ENCODE results near the gene HOXA13. TPM values are rescaled to one million over a fixed set of nuclear protein-coding genes. Genes with fewer than 3 reads are reported as not detected.

The HOXA13 gene
- total and polyA plus RNA-seq, 2 experiments from 2014 or later: not detected

DNA sequence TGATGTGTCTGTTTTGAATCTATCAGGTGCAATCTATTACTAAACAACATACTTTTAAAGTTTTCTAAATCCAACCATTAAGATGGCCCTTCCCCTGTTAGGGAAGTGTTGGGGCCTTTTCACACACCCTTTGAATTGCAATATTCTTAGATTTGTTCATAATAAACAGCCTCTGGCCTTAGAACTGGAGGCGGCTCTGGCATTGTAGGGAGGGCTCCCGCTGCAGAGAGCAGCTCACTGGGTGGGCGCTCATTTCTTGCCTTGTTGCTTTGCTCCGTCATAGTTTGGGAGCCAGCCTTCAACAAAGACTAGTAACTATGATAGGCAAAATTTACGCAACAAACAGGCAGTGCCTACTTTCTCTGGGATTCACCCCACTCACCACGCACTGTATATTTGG, 21.5 kb downstream of the HOXA13 start:
- Mint-ChIP-seq H3K27ac (no peak overlapping the region), H3K9me3 (peaks cover 7% of the 10 kb centered on the region; the same call in 1 of the 3 replicates), H3K27me3 (ENCODE audit: insufficient read depth, low read depth, poor library complexity) (peaks cover 96% of the 10 kb centered on the region), H3K36me3 (ENCODE audit: low read depth) (no peaks in the 10 kb centered on the region), H3K4me1 (peaks cover 22% of the 10 kb centered on the region), H3K4me3 (no peak overlapping the region)
- no peak overlapping the region for H2AFZ ChIP-seq
- H4K20me1 ChIP-seq (replicated peaks; ENCODE audit: insufficient read depth): peaks cover 63% of the 10 kb centered on the region
- H3K36me3 ChIP-seq (ENCODE audit: insufficient read depth): no peaks in the 10 kb centered on the region
- H3F3A ChIP-seq (replicated peaks; ENCODE audit: low read depth): peaks cover 39% of the 10 kb centered on the region
- H3K4me2 ChIP-seq: no peak overlapping the region
- H3K4me1 ChIP-seq (ENCODE audit: insufficient read depth): peaks cover 36% of the 10 kb centered on the region
- TF ChIP-seq ZNF331 (CRISPR knock-in tag; IDR thresholded peaks at IDR 0.05; ENCODE audit: low read depth) (no peak), EZH2 (IDR thresholded peaks at IDR 0.05; ENCODE audit: low read depth, unreplicated experiment) (peak; percentile 20), POLR2AphosphoS5 (IDR thresholded peaks at IDR 0.05; ENCODE audit: low read depth) (no peak)
- H3K27ac ChIP-seq (ENCODE audit: low read depth): no peak overlapping the region
- H3K79me2 ChIP-seq (replicated peaks; ENCODE audit: insufficient read depth): no peaks in the 10 kb centered on the region
- no peaks in the 10 kb centered on the region for H3K9me2 ChIP-seq (ENCODE audit: insufficient read depth)
- DNase-seq (ENCODE audit: low spot score) (no peak), ATAC-seq (no peak)
- H3K4me3 ChIP-seq: no peak overlapping the region
- peaks cover 100% of the 10 kb centered on the region for H3K27me3 ChIP-seq (ENCODE audit: insufficient read depth)

DNA sequence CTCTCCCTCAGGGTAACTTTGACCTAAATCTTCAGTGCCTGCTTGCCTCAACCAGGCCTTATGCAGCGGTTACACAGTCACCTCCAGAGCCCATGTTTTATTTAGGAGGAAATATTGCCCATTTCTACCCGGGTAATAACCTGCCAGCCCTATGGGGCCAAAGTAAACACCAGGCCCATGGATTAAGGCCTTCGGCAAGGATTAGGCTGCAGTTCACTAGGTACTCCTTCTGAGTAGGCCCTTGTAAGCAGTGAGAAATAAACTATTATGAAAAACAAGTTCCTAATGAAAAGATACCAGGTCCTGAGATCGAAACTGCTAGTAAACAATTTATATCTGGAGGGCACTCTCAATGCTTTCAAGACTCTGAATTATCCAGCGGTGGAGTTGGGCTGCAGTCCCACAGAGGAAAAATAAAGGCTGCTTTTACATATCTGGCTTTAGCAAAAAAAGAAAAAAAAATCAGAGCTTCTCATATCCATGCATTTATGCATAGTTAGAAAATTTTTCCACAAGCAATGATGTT, 22.0 kb downstream of the HOXA13 start:
- Histone ChIP-seq H3K4me2 (no peak overlapping the region), H2AFZ (no peak overlapping the region), H3K27me3 (ENCODE audit: insufficient read depth) (peaks cover 100% of the 10 kb centered on the region), H3K9me2 (ENCODE audit: insufficient read depth) (no peaks in the 10 kb centered on the region), H3K27ac (ENCODE audit: low read depth) (no peak overlapping the region), H3K4me1 (ENCODE audit: insufficient read depth) (peaks cover 34% of the 10 kb centered on the region), H4K20me1 (replicated peaks; ENCODE audit: insufficient read depth) (peaks cover 61% of the 10 kb centered on the region), H3K36me3 (ENCODE audit: insufficient read depth) (no peaks in the 10 kb centered on the region), H3K79me2 (replicated peaks; ENCODE audit: insufficient read depth) (no peaks in the 10 kb centered on the region), H3K4me3 (no peak overlapping the region), H3F3A (replicated peaks; ENCODE audit: low read depth) (peaks cover 37% of the 10 kb centered on the region)
- no peak for ATAC-seq
- H3K4me1 Mint-ChIP-seq: peaks cover 20% of the 10 kb centered on the region
- H3K4me3 Mint-ChIP-seq: no peak overlapping the region
- H3K36me3 Mint-ChIP-seq (ENCODE audit: low read depth): no peaks in the 10 kb centered on the region
- H3K27me3 Mint-ChIP-seq (ENCODE audit: insufficient read depth, low read depth, poor library complexity): peaks cover 95% of the 10 kb centered on the region
- no peak overlapping the region for H3K27ac Mint-ChIP-seq
- H3K9me3 Mint-ChIP-seq: peaks cover 6% of the 10 kb centered on the region; the same call in 1 of the 3 replicates
- TF ChIP-seq, protein P1, sequence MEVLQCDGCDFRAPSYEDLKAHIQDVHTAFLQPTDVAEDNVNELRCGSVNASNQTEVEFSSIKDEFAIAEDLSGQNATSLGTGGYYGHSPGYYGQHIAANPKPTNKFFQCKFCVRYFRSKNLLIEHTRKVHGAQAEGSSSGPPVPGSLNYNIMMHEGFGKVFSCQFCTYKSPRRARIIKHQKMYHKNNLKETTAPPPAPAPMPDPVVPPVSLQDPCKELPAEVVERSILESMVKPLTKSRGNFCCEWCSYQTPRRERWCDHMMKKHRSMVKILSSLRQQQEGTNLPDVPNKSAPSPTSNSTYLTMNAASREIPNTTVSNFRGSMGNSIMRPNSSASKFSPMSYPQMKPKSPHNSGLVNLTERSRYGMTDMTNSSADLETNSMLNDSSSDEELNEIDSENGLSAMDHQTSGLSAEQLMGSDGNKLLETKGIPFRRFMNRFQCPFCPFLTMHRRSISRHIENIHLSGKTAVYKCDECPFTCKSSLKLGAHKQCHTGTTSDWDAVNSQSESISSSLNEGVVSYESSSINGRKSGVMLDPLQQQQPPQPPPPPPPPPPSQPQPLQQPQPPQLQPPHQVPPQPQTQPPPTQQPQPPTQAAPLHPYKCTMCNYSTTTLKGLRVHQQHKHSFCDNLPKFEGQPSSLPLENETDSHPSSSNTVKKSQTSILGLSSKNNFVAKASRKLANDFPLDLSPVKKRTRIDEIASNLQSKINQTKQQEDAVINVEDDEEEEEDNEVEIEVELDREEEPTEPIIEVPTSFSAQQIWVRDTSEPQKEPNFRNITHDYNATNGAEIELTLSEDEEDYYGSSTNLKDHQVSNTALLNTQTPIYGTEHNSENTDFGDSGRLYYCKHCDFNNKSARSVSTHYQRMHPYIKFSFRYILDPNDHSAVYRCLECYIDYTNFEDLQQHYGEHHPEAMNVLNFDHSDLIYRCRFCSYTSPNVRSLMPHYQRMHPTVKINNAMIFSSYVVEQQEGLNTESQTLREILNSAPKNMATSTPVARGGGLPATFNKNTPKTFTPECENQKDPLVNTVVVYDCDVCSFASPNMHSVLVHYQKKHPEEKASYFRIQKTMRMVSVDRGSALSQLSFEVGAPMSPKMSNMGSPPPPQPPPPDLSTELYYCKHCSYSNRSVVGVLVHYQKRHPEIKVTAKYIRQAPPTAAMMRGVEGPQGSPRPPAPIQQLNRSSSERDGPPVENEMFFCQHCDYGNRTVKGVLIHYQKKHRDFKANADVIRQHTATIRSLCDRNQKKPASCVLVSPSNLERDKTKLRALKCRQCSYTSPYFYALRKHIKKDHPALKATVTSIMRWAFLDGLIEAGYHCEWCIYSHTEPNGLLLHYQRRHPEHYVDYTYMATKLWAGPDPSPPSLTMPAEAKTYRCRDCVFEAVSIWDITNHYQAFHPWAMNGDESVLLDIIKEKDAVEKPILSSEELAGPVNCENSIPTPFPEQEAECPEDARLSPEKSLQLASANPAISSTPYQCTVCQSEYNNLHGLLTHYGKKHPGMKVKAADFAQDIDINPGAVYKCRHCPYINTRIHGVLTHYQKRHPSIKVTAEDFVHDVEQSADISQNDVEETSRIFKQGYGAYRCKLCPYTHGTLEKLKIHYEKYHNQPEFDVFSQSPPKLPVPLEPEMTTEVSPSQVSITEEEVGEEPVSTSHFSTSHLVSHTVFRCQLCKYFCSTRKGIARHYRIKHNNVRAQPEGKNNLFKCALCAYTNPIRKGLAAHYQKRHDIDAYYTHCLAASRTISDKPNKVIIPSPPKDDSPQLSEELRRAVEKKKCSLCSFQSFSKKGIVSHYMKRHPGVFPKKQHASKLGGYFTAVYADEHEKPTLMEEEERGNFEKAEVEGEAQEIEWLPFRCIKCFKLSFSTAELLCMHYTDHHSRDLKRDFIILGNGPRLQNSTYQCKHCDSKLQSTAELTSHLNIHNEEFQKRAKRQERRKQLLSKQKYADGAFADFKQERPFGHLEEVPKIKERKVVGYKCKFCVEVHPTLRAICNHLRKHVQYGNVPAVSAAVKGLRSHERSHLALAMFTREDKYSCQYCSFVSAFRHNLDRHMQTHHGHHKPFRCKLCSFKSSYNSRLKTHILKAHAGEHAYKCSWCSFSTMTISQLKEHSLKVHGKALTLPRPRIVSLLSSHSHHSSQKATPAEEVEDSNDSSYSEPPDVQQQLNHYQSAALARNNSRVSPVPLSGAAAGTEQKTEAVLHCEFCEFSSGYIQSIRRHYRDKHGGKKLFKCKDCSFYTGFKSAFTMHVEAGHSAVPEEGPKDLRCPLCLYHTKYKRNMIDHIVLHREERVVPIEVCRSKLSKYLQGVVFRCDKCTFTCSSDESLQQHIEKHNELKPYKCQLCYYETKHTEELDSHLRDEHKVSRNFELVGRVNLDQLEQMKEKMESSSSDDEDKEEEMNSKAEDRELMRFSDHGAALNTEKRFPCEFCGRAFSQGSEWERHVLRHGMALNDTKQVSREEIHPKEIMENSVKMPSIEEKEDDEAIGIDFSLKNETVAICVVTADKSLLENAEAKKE (CRISPR knock-in tag; IDR thresholded peaks at IDR 0.05): no peak
- TF ChIP-seq EZH2 (IDR thresholded peaks at IDR 0.05; ENCODE audit: low read depth, unreplicated experiment): peak; percentile 94
- DNase-seq (ENCODE audit: low spot score): no peak

Measured in GM23338 (cell line).